Measurements from ENCODE around the gene SLC25A28.
"Not testable (repeated sequence)": the region's sequence is repeated elsewhere in the genome, so short reads cannot be mapped to it uniquely, and the experiment has no call there.

Gene SLC25A28

GRCh38 chr10:99654390-99655175 lies 34.3 kb upstream of the SLC25A28 start:
- H3K4me3 ChIP-seq (ENCODE audit: low read depth, low read length): no peak overlapping the region
- H3K27ac ChIP-seq (ENCODE audit: low read depth, low read length): no peak overlapping the region

GRCh38 chr10:99652800-99653390 lies 32.7 kb upstream of the SLC25A28 start:
- Histone ChIP-seq H3K4me1 (ENCODE audit: control insufficient read depth, insufficient read depth, low read length) (no peaks in the 10 kb centered on the region), H3K27me3 (ENCODE audit: control insufficient read depth, insufficient read depth, low read length) (peaks cover 19% of the 10 kb centered on the region), H3K36me3 (ENCODE audit: control insufficient read depth, insufficient read depth, low read length) (no peaks in the 10 kb centered on the region), H3K9ac (ENCODE audit: low read length) (no peak overlapping the region), H3K9me3 (ENCODE audit: control insufficient read depth, insufficient read depth, low read depth, low read length) (no peaks in the 10 kb centered on the region), H3K27ac (ENCODE audit: low read depth, low read length) (no peak overlapping the region), H3K4me3 (ENCODE audit: low read depth, low read length) (no peak overlapping the region)

More at GRCh38 chr10:99654390-99655175, 34.3 kb upstream of the SLC25A28 start:
- Histone ChIP-seq H3K4me1 (ENCODE audit: control insufficient read depth, insufficient read depth, low read length) (no peaks in the 10 kb centered on the region), H3K9ac (ENCODE audit: low read length) (no peak overlapping the region), H3K27me3 (ENCODE audit: control insufficient read depth, insufficient read depth, low read length) (peaks cover 30% of the 10 kb centered on the region), H3K36me3 (ENCODE audit: control insufficient read depth, insufficient read depth, low read length) (no peaks in the 10 kb centered on the region), H3K9me3 (ENCODE audit: control insufficient read depth, insufficient read depth, low read depth, low read length) (no peaks in the 10 kb centered on the region)

GRCh38 chr10:99648717-99649116 lies 28.5 kb upstream of the SLC25A28 start:
- H3K4me1 ChIP-seq (ENCODE audit: control insufficient read depth, insufficient read depth, low read length): no peaks in the 10 kb centered on the region
- peaks cover 4% of the 10 kb centered on the region; the same call in 1 of the 2 replicates for H3K27me3 ChIP-seq (ENCODE audit: control insufficient read depth, insufficient read depth, low read length)
- H3K4me3 ChIP-seq (ENCODE audit: low read depth, low read length): no peak overlapping the region
- peaks cover 5% of the 10 kb centered on the region; the same call in 1 of the 2 replicates for H3K9me3 ChIP-seq (ENCODE audit: control insufficient read depth, insufficient read depth, low read depth, low read length)
- H3K27ac ChIP-seq (ENCODE audit: low read depth, low read length): no peak overlapping the region
- H3K9ac ChIP-seq (ENCODE audit: low read length): no peak overlapping the region
- no peaks in the 10 kb centered on the region for H3K36me3 ChIP-seq (ENCODE audit: control insufficient read depth, insufficient read depth, low read length)

- no peaks in the 10 kb centered on the region for H3K4me1 ChIP-seq (ENCODE audit: control insufficient read depth, insufficient read depth, low read length)
- H3K27ac ChIP-seq (ENCODE audit: low read depth, low read length): no peak overlapping the region
- no peak overlapping the region for H3K4me3 ChIP-seq (ENCODE audit: low read depth, low read length)
- no peaks in the 10 kb centered on the region for H3K36me3 ChIP-seq (ENCODE audit: control insufficient read depth, insufficient read depth, low read length)
- peaks cover 5% of the 10 kb centered on the region; the same call in 1 of the 2 replicates for H3K9me3 ChIP-seq (ENCODE audit: control insufficient read depth, insufficient read depth, low read depth, low read length)
- H3K9ac ChIP-seq (ENCODE audit: low read length): no peak overlapping the region
- H3K27me3 ChIP-seq (ENCODE audit: control insufficient read depth, insufficient read depth, low read length): peaks cover 4% of the 10 kb centered on the region; the same call in 1 of the 2 replicates
Measured at GRCh38 chr10:99647601-99648151, 27.4 kb upstream of the SLC25A28 start.

GRCh38 chr10:99633832-99634231 lies 13.6 kb upstream of the SLC25A28 start:
- H3K9me3 ChIP-seq (ENCODE audit: control insufficient read depth, insufficient read depth, low read depth, low read length): no peaks in the 10 kb centered on the region
- H3K27me3 ChIP-seq (ENCODE audit: control insufficient read depth, insufficient read depth, low read length): peaks cover 6% of the 10 kb centered on the region; the same call in 1 of the 2 replicates
- H3K4me1 ChIP-seq (ENCODE audit: control insufficient read depth, insufficient read depth, low read length): no peaks in the 10 kb centered on the region
- H3K27ac ChIP-seq (ENCODE audit: low read depth, low read length): no peak overlapping the region
- no peaks in the 10 kb centered on the region for H3K36me3 ChIP-seq (ENCODE audit: control insufficient read depth, insufficient read depth, low read length)
- H3K4me3 ChIP-seq (ENCODE audit: low read depth, low read length): no peak overlapping the region
- H3K9ac ChIP-seq (ENCODE audit: low read length): no peak overlapping the region

GRCh38 chr10:99631496-99631895 lies 11.3 kb upstream of the SLC25A28 start:
- Histone ChIP-seq H3K9me3 (ENCODE audit: control insufficient read depth, insufficient read depth, low read depth, low read length) (no peaks in the 10 kb centered on the region), H3K4me3 (ENCODE audit: low read depth, low read length) (no peak overlapping the region), H3K27me3 (ENCODE audit: control insufficient read depth, insufficient read depth, low read length) (peaks cover 3% of the 10 kb centered on the region; the same call in 1 of the 2 replicates), H3K36me3 (ENCODE audit: control insufficient read depth, insufficient read depth, low read length) (no peaks in the 10 kb centered on the region), H3K27ac (ENCODE audit: low read depth, low read length) (no peak overlapping the region), H3K4me1 (ENCODE audit: control insufficient read depth, insufficient read depth, low read length) (no peaks in the 10 kb centered on the region), H3K9ac (ENCODE audit: low read length) (no peak overlapping the region)

GRCh38 chr10:99630991-99631390 lies 10.8 kb upstream of the SLC25A28 start:
- no peak overlapping the region for H3K27ac ChIP-seq (ENCODE audit: low read depth, low read length)
- no peaks in the 10 kb centered on the region for H3K27me3 ChIP-seq (ENCODE audit: control insufficient read depth, insufficient read depth, low read length)

GRCh38 chr10:99630433-99630832 lies 10.2 kb upstream of the SLC25A28 start:
- Histone ChIP-seq H3K9ac (ENCODE audit: low read length) (no peak overlapping the region), H3K27ac (ENCODE audit: low read depth, low read length) (no peak overlapping the region), H3K9me3 (ENCODE audit: control insufficient read depth, insufficient read depth, low read depth, low read length) (no peaks in the 10 kb centered on the region), H3K27me3 (ENCODE audit: control insufficient read depth, insufficient read depth, low read length) (no peaks in the 10 kb centered on the region), H3K36me3 (ENCODE audit: control insufficient read depth, insufficient read depth, low read length) (no peaks in the 10 kb centered on the region), H3K4me3 (ENCODE audit: low read depth, low read length) (no peak overlapping the region), H3K4me1 (ENCODE audit: control insufficient read depth, insufficient read depth, low read length) (no peaks in the 10 kb centered on the region)

More at GRCh38 chr10:99630991-99631390, 10.8 kb upstream of the SLC25A28 start:
- no peak overlapping the region for H3K4me3 ChIP-seq (ENCODE audit: low read depth, low read length)
- no peaks in the 10 kb centered on the region for H3K9me3 ChIP-seq (ENCODE audit: control insufficient read depth, insufficient read depth, low read depth, low read length)
- no peaks in the 10 kb centered on the region for H3K4me1 ChIP-seq (ENCODE audit: control insufficient read depth, insufficient read depth, low read length)
- no peak overlapping the region for H3K9ac ChIP-seq (ENCODE audit: low read length)
- H3K36me3 ChIP-seq (ENCODE audit: control insufficient read depth, insufficient read depth, low read length): no peaks in the 10 kb centered on the region

GRCh38 chr10:99629625-99629978 lies 9.4 kb upstream of the SLC25A28 start:
- H3K9ac ChIP-seq (ENCODE audit: low read length): no peak overlapping the region
- H3K27ac ChIP-seq (ENCODE audit: low read depth, low read length): no peak overlapping the region
- H3K4me1 ChIP-seq (ENCODE audit: control insufficient read depth, insufficient read depth, low read length): no peaks in the 10 kb centered on the region
- no peaks in the 10 kb centered on the region for H3K27me3 ChIP-seq (ENCODE audit: control insufficient read depth, insufficient read depth, low read length)
- no peaks in the 10 kb centered on the region for H3K9me3 ChIP-seq (ENCODE audit: control insufficient read depth, insufficient read depth, low read depth, low read length)
- H3K36me3 ChIP-seq (ENCODE audit: control insufficient read depth, insufficient read depth, low read length): no peaks in the 10 kb centered on the region
- H3K4me3 ChIP-seq (ENCODE audit: low read depth, low read length): no peak overlapping the region

- no peaks in the 10 kb centered on the region for H3K36me3 ChIP-seq (ENCODE audit: control insufficient read depth, insufficient read depth, low read length)
- no peak overlapping the region for H3K9ac ChIP-seq (ENCODE audit: low read length)
- no peaks in the 10 kb centered on the region for H3K27me3 ChIP-seq (ENCODE audit: control insufficient read depth, insufficient read depth, low read length)
- H3K9me3 ChIP-seq (ENCODE audit: control insufficient read depth, insufficient read depth, low read depth, low read length): no peaks in the 10 kb centered on the region
- no peaks in the 10 kb centered on the region for H3K4me1 ChIP-seq (ENCODE audit: control insufficient read depth, insufficient read depth, low read length)
- no peak overlapping the region for H3K27ac ChIP-seq (ENCODE audit: low read depth, low read length)
- no peak overlapping the region for H3K4me3 ChIP-seq (ENCODE audit: low read depth, low read length)
Measured at GRCh38 chr10:99628923-99629624, 8.8 kb upstream of the SLC25A28 start.

GRCh38 chr10:99625124-99625523 lies 4.9 kb upstream of the SLC25A28 start:
- H3K9ac ChIP-seq (ENCODE audit: low read length); H3K27me3 ChIP-seq (ENCODE audit: control insufficient read depth, insufficient read depth, low read length); H3K9me3 ChIP-seq (ENCODE audit: control insufficient read depth, insufficient read depth, low read depth, low read length); H3K36me3 ChIP-seq (ENCODE audit: control insufficient read depth, insufficient read depth, low read length); H3K4me3 ChIP-seq (ENCODE audit: low read depth, low read length); H3K4me1 ChIP-seq (ENCODE audit: control insufficient read depth, insufficient read depth, low read length); H3K27ac ChIP-seq (ENCODE audit: low read depth, low read length): not testable (repeated sequence)

Measured in HUES6 (cell line).